Fibroblast of mammary gland (primary cell): ENCODE results near the gene ANGEL1.

Experiments used
- DNase-seq: peaks from one replicate; pipeline ENCODE4 v3.0.0-alpha.2; 2010; ENCODE audit warnings: low read depth
- H3K4me3 ChIP-seq: 2 replicates; pipeline ENCODE4 v1.5.1; 2011; ENCODE audit warnings: low read depth, mild to moderate bottlenecking, low read length, moderate library complexity; ENCODE audit not compliant: control insufficient read depth
- CTCF ChIP-seq: conservative IDR thresholded peaks from 2 replicates; pipeline ENCODE4 v1.5.1; 2011; ENCODE audit warnings: low read depth, low read length, inconsistent platforms; ENCODE audit not compliant: control insufficient read depth, insufficient read depth

ANGEL1 gene

DNA sequence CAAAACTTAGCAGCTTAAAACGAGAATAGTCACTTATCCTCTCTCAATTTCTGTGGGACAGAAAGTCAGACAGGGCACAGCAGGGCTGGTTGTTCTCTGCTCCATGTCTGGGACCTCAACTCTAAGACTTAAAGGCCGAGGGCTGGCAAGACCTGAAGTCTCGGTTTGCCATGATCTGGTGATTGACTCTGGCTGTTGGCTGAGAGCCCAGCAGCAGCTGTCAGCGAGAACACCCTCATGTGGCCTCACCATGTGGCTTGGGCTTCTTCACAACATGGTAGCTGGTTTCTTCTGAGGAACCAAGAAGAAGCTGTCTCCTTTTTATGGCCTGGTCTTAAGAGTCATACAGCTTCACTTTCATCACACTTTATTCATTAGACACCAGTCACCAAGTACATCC lies 53.1 kb downstream of the ANGEL1 start:
- no peak for DNase-seq
- no peak for TF ChIP-seq CTCF

DNA sequence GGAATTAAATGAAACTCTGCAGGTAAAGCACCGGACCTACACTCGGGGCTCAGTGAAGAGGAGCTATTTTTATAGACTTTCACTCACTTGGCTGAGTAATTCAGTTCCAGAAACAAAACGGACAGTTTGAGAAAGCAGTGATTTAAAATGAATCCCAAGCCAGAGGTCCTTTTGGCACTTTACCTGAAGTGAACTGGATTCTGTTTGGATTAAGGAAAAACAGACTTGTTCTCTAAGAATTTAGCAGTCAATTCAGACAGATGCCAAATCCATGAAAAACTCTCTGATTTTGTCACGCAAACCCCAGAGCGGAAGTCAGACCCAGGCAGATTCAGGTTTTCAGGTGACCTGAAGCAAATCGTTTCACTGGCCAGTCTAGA lies 56.3 kb downstream of the ANGEL1 start:
- no peak for TF ChIP-seq CTCF
- H3K4me3 ChIP-seq = no peak overlapping the region
- DNase-seq = no peak

More for the DNA sequence above, 53.1 kb downstream of the ANGEL1 start:
- H3K4me3 ChIP-seq = no peak overlapping the region

- TF ChIP-seq CTCF = no peak
- H3K4me3 ChIP-seq = no peak overlapping the region
- no peak for DNase-seq
These were observed 56.9 kb downstream of the ANGEL1 start for GRCh38 chr14:76755610-76756370.

DNA sequence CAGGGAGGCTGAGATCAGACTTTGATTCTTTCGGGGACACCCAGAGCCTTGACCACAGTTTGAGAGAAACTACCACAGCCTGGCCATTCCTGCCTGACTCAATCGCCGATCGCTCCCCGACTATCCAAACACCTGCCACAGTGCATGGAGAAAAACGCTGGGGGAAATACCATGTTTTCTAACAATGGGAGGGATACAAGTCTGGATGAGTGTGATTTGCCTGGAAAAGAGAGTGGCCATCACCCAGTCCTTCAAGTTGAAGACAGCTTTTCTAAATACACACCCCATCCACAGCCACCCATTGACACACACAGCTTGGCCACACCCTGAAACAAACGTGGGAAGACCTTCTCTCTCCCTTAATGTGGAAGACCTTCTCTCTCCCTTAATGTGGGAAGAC lies 58.1 kb downstream of the ANGEL1 start:
- TF ChIP-seq CTCF = no peak
- no peak overlapping the region for H3K4me3 ChIP-seq
- DNase-seq = no peak

GRCh38 chr14:76753541-76754198 lies 59.0 kb downstream of the ANGEL1 start:
- no peak for TF ChIP-seq CTCF
- DNase-seq = no peak
- no peak overlapping the region for H3K4me3 ChIP-seq

GRCh38 chr14:76752744-76753143 lies 59.9 kb downstream of the ANGEL1 start:
- DNase-seq = no peak
- TF ChIP-seq CTCF = no peak
- H3K4me3 ChIP-seq = no peak overlapping the region
